OCI-LY1 (cell line): ENCODE results near the gene FHIT.

Experiments used
- H2AFZ ChIP-seq: fragments of 200-600 bp; sonication (generic), shearing (Covaris generic); 2 replicates; pipeline ENCODE4 v1.6.0; 2014; ENCODE audit warnings: antibody characterized with exemption, mild to moderate bottlenecking, low read length
- H3F3A ChIP-seq: fragments of 200-600 bp; sonication (generic), shearing (Covaris generic); 2 replicates; pipeline ENCODE4 v1.6.0; 2014; ENCODE audit warnings: mild to moderate bottlenecking, antibody characterized with exemption, low read length, moderate library complexity; ENCODE audit not compliant: insufficient read depth
- H3K27ac ChIP-seq: fragments of 200-600 bp; sonication (generic); 2 replicates; pipeline ENCODE4 v1.5.1; 2014; ENCODE audit warnings: low read length, mixed run types, mild to moderate bottlenecking, low read depth; ENCODE audit not compliant: poor library complexity, severe bottlenecking
- H3K27me3 ChIP-seq: fragments of 200-600 bp; sonication (generic); 2 replicates; pipeline ENCODE4 v1.6.0; 2014; ENCODE audit warnings: antibody characterized with exemption, mild to moderate bottlenecking, low read length, moderate library complexity; ENCODE audit not compliant: insufficient read depth
- H3K36me3 ChIP-seq: fragments of 200-600 bp; sonication (generic); 2 replicates; pipeline ENCODE4 v1.6.1; 2014; ENCODE audit warnings: mild to moderate bottlenecking, antibody characterized with exemption, low read length, moderate library complexity, mixed read lengths; ENCODE audit not compliant: insufficient read depth
- H3K4me1 ChIP-seq: fragments of 200-600 bp; sonication (generic); 2 replicates; pipeline ENCODE4 v1.5.1; 2014; ENCODE audit warnings: mild to moderate bottlenecking, low read length, moderate library complexity; ENCODE audit not compliant: insufficient read depth, severe bottlenecking
- H3K4me2 ChIP-seq: fragments of 200-600 bp; sonication (generic), shearing (Covaris generic); 2 replicates; pipeline ENCODE4 v1.6.1; 2014; ENCODE audit warnings: low read length
- H3K4me3 ChIP-seq: fragments of 200-600 bp; sonication (generic); 2 replicates; pipeline ENCODE4 v1.5.1; 2014; ENCODE audit warnings: low read length, low read depth, mild to moderate bottlenecking, mixed read lengths; ENCODE audit not compliant: poor library complexity, severe bottlenecking
- H3K79me2 ChIP-seq: fragments of 200-600 bp; shearing (Covaris generic); 2 replicates; pipeline ENCODE4 v1.6.1; 2016; ENCODE audit warnings: mixed run types, low read length, mixed read lengths; ENCODE audit not compliant: insufficient read depth
- H3K9ac ChIP-seq: fragments of 200-600 bp; sonication (generic), shearing (Covaris generic); 2 replicates; pipeline ENCODE4 v1.6.1; 2014; ENCODE audit warnings: mild to moderate bottlenecking, low read length, mixed read lengths
- H3K9me2 ChIP-seq: fragments of 200-600 bp; sonication (generic), shearing (Covaris generic); 2 replicates; pipeline ENCODE4 v1.6.1; 2014; ENCODE audit warnings: low read depth, mild to moderate bottlenecking, low read length, mixed read lengths
- H3K9me3 ChIP-seq: fragments of 200-600 bp; shearing (Covaris generic); 2 replicates; pipeline ENCODE4 v1.6.1; 2014; ENCODE audit warnings: low read length, mixed read lengths
- H4K20me1 ChIP-seq: fragments of 200-600 bp; sonication (generic), shearing (Covaris generic); 2 replicates; pipeline ENCODE4 v1.6.0; 2016; ENCODE audit warnings: mild to moderate bottlenecking, low read length; ENCODE audit not compliant: insufficient read depth
- CTCF ChIP-seq: fragments of 200-600 bp; sonication (generic), shearing (Covaris generic); IDR thresholded peaks from 2 replicates; pipeline ENCODE4 v1.5.1; 2017; ENCODE audit warnings: mild to moderate bottlenecking, antibody characterized with exemption, low read length, moderate library complexity, mixed read lengths
- EZH2 ChIP-seq: fragments of 200-600 bp; sonication (generic), shearing (Covaris generic); IDR thresholded peaks from 2 replicates; pipeline ENCODE4 v1.8.0; 2017; ENCODE audit warnings: borderline replicate concordance, mixed run types, mild to moderate bottlenecking, antibody characterized with exemption, low read length, moderate library complexity, mixed read lengths

The FHIT gene

DNA sequence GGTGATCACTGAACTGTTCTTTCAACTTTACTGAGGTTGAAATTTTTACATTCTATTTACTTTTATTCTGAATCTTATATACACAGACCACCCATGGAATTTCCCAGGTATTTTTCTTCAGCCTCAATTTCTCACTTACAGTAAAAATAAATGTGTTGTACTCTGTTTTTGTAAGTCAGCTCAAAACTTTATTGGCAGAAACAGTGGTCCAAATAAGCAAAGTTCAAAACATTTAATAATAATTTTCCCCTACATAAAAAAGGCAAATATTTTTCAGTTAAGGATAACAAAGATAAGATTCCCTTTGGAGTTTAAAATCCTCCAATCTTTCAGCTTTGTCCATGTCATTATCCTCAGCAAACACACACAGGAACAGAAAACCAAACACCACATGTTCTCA, 738.0 kb downstream of the FHIT start:
- H3K36me3 ChIP-seq, result no peaks in the 10 kb centered on the region
- H3K4me2 ChIP-seq, result no peak overlapping the region
- no peaks in the 10 kb centered on the region for H3K9me3 ChIP-seq
- H3K27ac ChIP-seq, result no peak overlapping the region
- no peaks in the 10 kb centered on the region for H3K27me3 ChIP-seq
- no peak overlapping the region for H3K9ac ChIP-seq
- H3K4me3 ChIP-seq, result no peak overlapping the region
- H3K79me2 ChIP-seq, result no peaks in the 10 kb centered on the region
- no peak for TF ChIP-seq EZH2
- TF ChIP-seq CTCF, result no peak
- no peaks in the 10 kb centered on the region for H4K20me1 ChIP-seq
- peaks cover 7% of the 10 kb centered on the region for H3K4me1 ChIP-seq
- H3K9me2 ChIP-seq, result no peaks in the 10 kb centered on the region
- H2AFZ ChIP-seq, result no peak overlapping the region
- no peaks in the 10 kb centered on the region for H3F3A ChIP-seq

DNA sequence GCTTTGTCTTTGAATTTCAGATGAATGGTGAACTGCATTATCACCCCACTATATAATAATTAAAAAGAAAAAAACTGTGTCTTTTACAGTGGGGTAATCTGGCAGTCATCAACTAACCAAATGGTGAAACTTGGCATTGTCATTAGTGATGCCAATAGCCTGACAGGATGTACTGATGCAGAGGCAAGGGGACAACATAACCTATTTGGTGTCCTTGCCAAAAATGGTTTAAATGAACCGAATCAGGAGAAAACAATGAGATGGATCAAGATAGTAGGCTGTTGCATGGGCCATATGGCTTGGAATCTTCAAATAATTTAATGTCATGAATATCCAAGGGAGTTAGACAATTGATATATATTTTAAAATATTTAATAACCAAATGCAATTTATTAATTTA, 738.7 kb downstream of the FHIT start:
- Histone ChIP-seq H3K4me1 (peaks cover 7% of the 10 kb centered on the region), H3K9me2 (no peaks in the 10 kb centered on the region), H3F3A (no peaks in the 10 kb centered on the region), H3K36me3 (no peaks in the 10 kb centered on the region), H3K9me3 (no peaks in the 10 kb centered on the region), H3K27ac (no peak overlapping the region), H3K27me3 (no peaks in the 10 kb centered on the region), H4K20me1 (no peaks in the 10 kb centered on the region), H3K79me2 (no peaks in the 10 kb centered on the region), H3K4me2 (no peak overlapping the region), H3K9ac (no peak overlapping the region), H3K4me3 (no peak overlapping the region), H2AFZ (no peak overlapping the region)
- TF ChIP-seq CTCF (no peak), EZH2 (no peak)

- H2AFZ ChIP-seq, result no peak overlapping the region
- H3F3A ChIP-seq, result no peaks in the 10 kb centered on the region
- no peak for TF ChIP-seq CTCF
- no peak for TF ChIP-seq EZH2
- H3K9me2 ChIP-seq, result no peaks in the 10 kb centered on the region
- no peak overlapping the region for H3K4me3 ChIP-seq
- no peak overlapping the region for H3K9ac ChIP-seq
- H3K4me1 ChIP-seq, result peaks cover 12% of the 10 kb centered on the region
- H3K27ac ChIP-seq, result no peak overlapping the region
- no peaks in the 10 kb centered on the region for H3K36me3 ChIP-seq
- H3K4me2 ChIP-seq, result no peak overlapping the region
- no peaks in the 10 kb centered on the region for H3K9me3 ChIP-seq
- no peaks in the 10 kb centered on the region for H3K27me3 ChIP-seq
- H4K20me1 ChIP-seq, result no peaks in the 10 kb centered on the region
- H3K79me2 ChIP-seq, result no peaks in the 10 kb centered on the region
Measured at GRCh38 chr3:60509471-60509870, 741.8 kb downstream of the FHIT start.
